NCI-H446 (cell line): ENCODE measurements around the gene ZBTB37.
A peak's percentile ranks its signal among the peaks of the same experiment; 100 is the strongest.
"Not testable (repeated sequence)": the region's sequence is repeated elsewhere in the genome, so short reads cannot be mapped to it uniquely, and the experiment has no call there.

Source experiments
- DNase-seq, 2 experiments: peaks; one replicate each; lab custom pipeline; 2025; lab: John Stamatoyannopoulos, UW

Gene ZBTB37

GRCh38 chr1:173913111-173913510 lies 44.9 kb downstream of the ZBTB37 start:
- no peak for DNase-seq

DNA sequence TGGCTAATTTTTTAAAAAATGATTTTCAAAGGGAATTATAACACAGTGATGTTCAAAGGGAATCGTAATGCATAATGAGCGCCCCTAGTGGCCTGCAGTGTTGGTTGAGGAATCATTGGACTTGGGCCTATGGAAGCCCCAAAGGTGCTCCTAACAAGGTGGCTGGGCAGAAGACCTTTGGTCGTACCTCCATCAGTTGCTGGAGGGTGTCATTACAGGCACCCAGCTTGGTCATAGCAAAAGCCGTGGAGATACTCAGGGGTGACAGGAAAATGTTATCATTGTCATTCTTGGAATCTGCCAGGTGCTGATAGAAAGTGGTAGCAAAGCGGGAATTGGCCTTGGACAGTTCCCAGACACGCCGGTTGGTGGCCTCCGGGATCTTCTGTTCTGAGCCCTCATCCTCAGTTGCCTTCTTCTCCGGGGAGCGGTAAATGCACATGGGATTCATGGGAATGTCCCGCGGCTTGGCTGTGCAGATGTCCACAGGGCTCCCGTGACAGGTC lies 46.2 kb downstream of the ZBTB37 start:
- peak in 1 of 2 experiments; percentile 27 for DNase-seq

DNA sequence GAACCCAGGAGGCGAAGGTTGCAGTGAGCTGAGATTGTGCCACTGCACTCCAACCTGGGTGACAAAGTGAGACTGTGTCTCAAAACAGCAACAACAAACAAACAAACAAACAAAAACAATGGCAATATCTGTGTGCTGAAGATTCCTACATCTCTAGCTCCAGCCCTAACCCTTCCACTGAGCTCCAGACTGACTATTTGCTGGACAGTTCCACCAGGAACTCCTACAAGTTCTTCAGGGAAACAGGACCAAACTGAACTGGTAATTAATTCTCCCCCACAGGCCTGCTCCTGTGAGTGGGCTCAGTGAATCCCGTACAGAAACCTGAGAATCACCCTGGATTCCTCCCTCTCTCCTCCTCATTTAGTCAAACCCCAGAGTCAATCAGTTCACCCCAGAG lies 47.4 kb downstream of the ZBTB37 start:
- no peak for DNase-seq

DNA sequence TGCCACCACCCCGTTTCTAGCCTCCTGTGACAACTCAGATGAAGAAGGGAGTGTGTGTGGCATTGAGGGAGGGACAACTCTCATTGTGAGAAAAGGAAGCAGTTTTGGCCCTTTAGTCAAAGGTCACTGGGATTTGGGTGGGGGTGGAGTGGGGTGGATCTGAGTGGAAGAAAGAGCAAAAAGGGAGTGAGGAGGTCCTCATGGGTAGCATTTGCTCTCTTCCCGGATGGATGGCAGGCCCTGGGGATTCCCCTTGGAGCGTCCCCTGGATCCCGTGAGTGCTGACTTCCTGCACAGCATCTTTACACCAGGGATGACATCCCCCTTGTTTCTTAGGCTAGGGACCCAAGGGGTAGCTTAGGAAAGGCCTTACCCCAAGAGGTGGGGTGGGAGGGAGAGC lies 48.5 kb downstream of the ZBTB37 start:
- DNase-seq, result no peak

DNA sequence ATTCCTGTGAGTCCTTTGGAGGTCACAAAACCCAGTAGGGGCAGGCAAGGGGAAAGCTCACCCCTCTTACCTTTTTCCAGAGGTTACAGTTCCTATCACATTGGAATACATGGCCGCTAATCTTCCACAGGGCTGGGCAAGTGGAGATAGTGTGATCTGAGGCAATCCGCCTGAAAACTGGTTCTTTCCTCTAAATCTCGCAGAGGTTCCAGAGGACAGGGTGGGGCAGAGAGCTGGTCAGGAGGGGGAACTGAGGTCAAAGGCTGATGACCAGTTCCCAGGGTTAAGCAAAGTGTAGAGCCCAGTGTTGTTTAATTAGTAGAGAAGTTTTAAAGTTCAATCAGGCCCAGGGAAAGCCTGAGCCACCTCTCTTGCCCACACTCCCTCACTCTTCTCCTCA lies 49.0 kb downstream of the ZBTB37 start, which contains the start of gene SERPINC1:
TSS of gene SERPINC1 (minus strand) at position 179 of the 400 bp plus-strand sequence. CDS start at position 111, 68 bp downstream.
- no peak for DNase-seq

GRCh38 chr1:173917635-173918493 lies 49.7 kb downstream of the ZBTB37 start:
- DNase-seq, result no peak

DNA sequence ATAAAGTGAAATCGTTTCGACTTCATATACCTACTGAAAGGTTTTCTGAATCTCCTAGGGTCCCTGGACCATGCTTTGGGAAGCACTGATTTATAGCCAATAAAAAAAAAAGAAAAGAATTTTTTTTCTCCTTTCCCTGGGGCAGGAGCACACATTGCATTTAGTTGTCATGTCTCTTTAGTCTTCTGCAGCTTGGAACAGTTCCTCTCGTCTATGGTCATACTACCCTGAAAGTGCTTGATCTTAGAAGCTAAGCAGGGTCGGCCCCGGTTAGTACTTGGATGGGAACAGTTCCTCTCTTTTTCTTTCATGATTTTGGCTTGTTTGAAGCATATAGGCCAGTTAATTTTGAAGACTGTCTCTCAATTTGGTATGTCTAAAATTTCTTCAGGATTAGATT lies 52.7 kb downstream of the ZBTB37 start:
- DNase-seq, result no peak

- no peak for DNase-seq
These were observed 57.4 kb downstream of the ZBTB37 start for GRCh38 chr1:173925306-173926242.

- not testable (repeated sequence) for DNase-seq
These were observed 62.4 kb downstream of the ZBTB37 start for GRCh38 chr1:173930541-173930940.

GRCh38 chr1:173934440-173934839 lies 66.3 kb downstream of the ZBTB37 start:
- no peak for DNase-seq

- no peak for DNase-seq
These were observed 68.9 kb downstream of the ZBTB37 start for GRCh38 chr1:173937062-173937461.

DNA sequence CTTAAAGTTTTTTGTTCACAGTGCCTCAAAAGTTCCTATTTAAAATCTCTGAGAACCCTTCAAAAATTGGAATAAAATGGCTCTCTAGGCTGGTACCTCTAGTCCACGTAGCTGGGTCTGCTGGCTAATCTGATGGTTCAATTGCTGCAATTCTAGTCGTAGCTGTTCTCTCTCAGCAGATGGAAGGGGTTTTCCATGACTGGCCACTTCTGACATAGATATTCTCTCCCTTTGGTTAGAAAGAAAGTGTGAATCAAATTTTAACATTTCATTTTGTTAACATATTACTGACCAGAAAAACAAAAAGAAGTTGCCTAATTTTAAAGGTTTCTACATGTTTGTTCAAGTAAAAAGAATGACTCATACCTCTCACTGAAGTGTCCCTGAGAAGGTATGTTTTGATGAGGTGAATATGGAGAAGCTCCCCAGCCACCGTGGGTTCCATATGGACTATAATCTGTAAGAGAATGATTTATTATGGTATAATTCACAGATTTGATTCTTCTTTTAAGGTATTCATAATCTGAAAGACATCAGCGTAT lies 78.3 kb downstream of the ZBTB37 start:
- no peak for DNase-seq

GRCh38 chr1:173948594-173948993 lies 80.4 kb downstream of the ZBTB37 start:
- DNase-seq, result no peak
